Memory B cell (primary cell): Measurements from ENCODE around the gene CLIC1.
"Not testable (repeated sequence)": the region's sequence is repeated elsewhere in the genome, so short reads cannot be mapped to it uniquely, and the experiment has no call there.

Source experiments
- ATAC-seq: fragments of 150-1000 bp; cut with Tn5 transposase; 2 replicates; pipeline ENCODE4 v1.10.0; 2021; ENCODE audit warnings: low read depth, mild to moderate bottlenecking, moderate library complexity
- DNase-seq, 2 donors: peaks; one replicate each; pipeline ENCODE4 v3.0.0; 2022; ENCODE audit warnings: low spot score in 2 of 2
- H3K27ac Mint-ChIP-seq: one replicate; pipeline ENCODE4 v1.8.0; 2022; ENCODE audit warnings: mild to moderate bottlenecking, moderate library complexity, mixed read lengths
- H3K27me3 Mint-ChIP-seq: one replicate; pipeline ENCODE4 v1.8.0; 2022; ENCODE audit warnings: mixed read lengths
- H3K36me3 Mint-ChIP-seq: one replicate; pipeline ENCODE4 v1.8.0; 2022; ENCODE audit warnings: mild to moderate bottlenecking, mixed read lengths
- H3K4me1 Mint-ChIP-seq: one replicate; pipeline ENCODE4 v1.8.0; 2022; ENCODE audit warnings: mixed read lengths
- H3K4me3 Mint-ChIP-seq: one replicate; pipeline ENCODE4 v1.8.0; 2022; ENCODE audit warnings: mild to moderate bottlenecking, moderate library complexity, mixed read lengths
- H3K9me3 Mint-ChIP-seq: one replicate; pipeline ENCODE4 v1.8.0; 2022; ENCODE audit warnings: mixed read lengths

Gene CLIC1

GRCh38 chr6:31715022-31715958, 21.0 kb downstream of the CLIC1 start, which contains the start of gene LY6G6D:
TSS of gene LY6G6D (plus strand) at chr6:31715348. CDS start at chr6:31715356, 8 bp downstream.
- no peak for ATAC-seq
- Mint-ChIP-seq H3K9me3 (no peaks in the 10 kb centered on the region), H3K36me3 (no peaks in the 10 kb centered on the region), H3K27me3 (no peaks in the 10 kb centered on the region), H3K4me3 (no peak within 1 kb of the TSS), H3K27ac (no peak within 1 kb of the TSS), H3K4me1 (peaks cover 12% of the 10 kb centered on the region)
- no peak for DNase-seq

- ATAC-seq (no peak), DNase-seq (no peak)
- no peaks in the 10 kb centered on the region for H3K27me3 Mint-ChIP-seq
- H3K4me3 Mint-ChIP-seq: no peak overlapping the region
- no peaks in the 10 kb centered on the region for H3K36me3 Mint-ChIP-seq
- no peaks in the 10 kb centered on the region for H3K9me3 Mint-ChIP-seq
- peaks cover 12% of the 10 kb centered on the region for H3K4me1 Mint-ChIP-seq
- H3K27ac Mint-ChIP-seq: no peak overlapping the region
Observed at GRCh38 chr6:31713991-31714684, 22.2 kb downstream of the CLIC1 start.

- ATAC-seq (no peak), DNase-seq (no peak)
- Mint-ChIP-seq H3K4me3 (no peak overlapping the region), H3K4me1 (peaks cover 12% of the 10 kb centered on the region), H3K27me3 (no peaks in the 10 kb centered on the region), H3K9me3 (no peaks in the 10 kb centered on the region), H3K36me3 (no peaks in the 10 kb centered on the region), H3K27ac (no peak overlapping the region)
Observed at GRCh38 chr6:31713465-31713864, 22.9 kb downstream of the CLIC1 start.

- Mint-ChIP-seq H3K27me3 (no peaks in the 10 kb centered on the region), H3K9me3 (no peaks in the 10 kb centered on the region), H3K4me3 (no peak overlapping the region), H3K36me3 (no peaks in the 10 kb centered on the region), H3K4me1 (peaks cover 12% of the 10 kb centered on the region), H3K27ac (no peak overlapping the region)
- ATAC-seq (peak; percentile 98), DNase-seq (peak in 1 of 2 donors; percentile 30)
Observed at GRCh38 chr6:31712296-31712695, 24.0 kb downstream of the CLIC1 start.

GRCh38 chr6:31711233-31711632, 25.1 kb downstream of the CLIC1 start:
- ATAC-seq (no peak), DNase-seq (no peak)
- Mint-ChIP-seq H3K9me3 (no peaks in the 10 kb centered on the region), H3K27ac (no peak overlapping the region), H3K36me3 (no peaks in the 10 kb centered on the region), H3K4me1 (peaks cover 12% of the 10 kb centered on the region), H3K27me3 (no peaks in the 10 kb centered on the region), H3K4me3 (no peak overlapping the region)

- H3K9me3 Mint-ChIP-seq: no peaks in the 10 kb centered on the region
- H3K4me1 Mint-ChIP-seq: peaks cover 12% of the 10 kb centered on the region
- ATAC-seq (no peak), DNase-seq (no peak)
- H3K36me3 Mint-ChIP-seq: no peaks in the 10 kb centered on the region
- peak overlapping the region; percentile 52 for H3K4me3 Mint-ChIP-seq
- H3K27ac Mint-ChIP-seq: no peak overlapping the region
- H3K27me3 Mint-ChIP-seq: no peaks in the 10 kb centered on the region
Observed at GRCh38 chr6:31710523-31711219, 25.7 kb downstream of the CLIC1 start.

GRCh38 chr6:31709157-31709556, 27.2 kb downstream of the CLIC1 start:
- not testable (repeated sequence) for H3K4me3 Mint-ChIP-seq, ATAC-seq, H3K9me3 Mint-ChIP-seq, H3K27ac Mint-ChIP-seq, DNase-seq, H3K27me3 Mint-ChIP-seq, H3K36me3 Mint-ChIP-seq
- peaks cover 12% of the 10 kb centered on the region for H3K4me1 Mint-ChIP-seq

- H3K9me3 Mint-ChIP-seq: no peaks in the 10 kb centered on the region
- ATAC-seq: no peak
- no peaks in the 10 kb centered on the region for H3K27me3 Mint-ChIP-seq
- H3K4me3 Mint-ChIP-seq: no peak overlapping the region
- no peak overlapping the region for H3K27ac Mint-ChIP-seq
- no peaks in the 10 kb centered on the region for H3K36me3 Mint-ChIP-seq
- peaks cover 14% of the 10 kb centered on the region for H3K4me1 Mint-ChIP-seq
- DNase-seq: no peak
Observed at GRCh38 chr6:31708224-31708623, 28.1 kb downstream of the CLIC1 start.

- ATAC-seq: no peak
- H3K36me3 Mint-ChIP-seq: no peaks in the 10 kb centered on the region
- no peak overlapping the region for H3K4me3 Mint-ChIP-seq
- DNase-seq: no peak
- H3K9me3 Mint-ChIP-seq: no peaks in the 10 kb centered on the region
- no peaks in the 10 kb centered on the region for H3K27me3 Mint-ChIP-seq
- H3K27ac Mint-ChIP-seq: no peak overlapping the region
- H3K4me1 Mint-ChIP-seq: peaks cover 14% of the 10 kb centered on the region
Observed at GRCh38 chr6:31707701-31708100, 28.6 kb downstream of the CLIC1 start.

GRCh38 chr6:31706599-31706998, 29.7 kb downstream of the CLIC1 start, which contains the start of gene LY6G6F:
TSS of gene LY6G6F (plus strand) at chr6:31706866. CDS start at chr6:31706907, 41 bp downstream.
- H3K4me1 Mint-ChIP-seq: peaks cover 19% of the 10 kb centered on the region
- DNase-seq: no peak
- no peak within 1 kb of the TSS for H3K4me3 Mint-ChIP-seq
- no peak for ATAC-seq
- H3K27me3 Mint-ChIP-seq: no peaks in the 10 kb centered on the region
- no peaks in the 10 kb centered on the region for H3K36me3 Mint-ChIP-seq
- no peak within 1 kb of the TSS for H3K27ac Mint-ChIP-seq
- no peaks in the 10 kb centered on the region for H3K9me3 Mint-ChIP-seq

GRCh38 chr6:31705931-31706330, 30.4 kb downstream of the CLIC1 start:
- Mint-ChIP-seq H3K27ac (no peak overlapping the region), H3K4me1 (peaks cover 22% of the 10 kb centered on the region), H3K9me3 (no peaks in the 10 kb centered on the region), H3K27me3 (no peaks in the 10 kb centered on the region), H3K36me3 (no peaks in the 10 kb centered on the region), H3K4me3 (no peak overlapping the region)
- no peak for DNase-seq
- ATAC-seq: no peak

- H3K36me3 Mint-ChIP-seq: no peaks in the 10 kb centered on the region
- DNase-seq (peak; percentile 93 to 95), ATAC-seq (peak; percentile 95)
- no peaks in the 10 kb centered on the region for H3K9me3 Mint-ChIP-seq
- H3K4me1 Mint-ChIP-seq: peaks cover 17% of the 10 kb centered on the region
- H3K4me3 Mint-ChIP-seq: peak within 1 kb of the TSS; percentile 99
- no peaks in the 10 kb centered on the region for H3K27me3 Mint-ChIP-seq
- peak within 1 kb of the TSS; percentile 97 for H3K27ac Mint-ChIP-seq
Observed at GRCh38 chr6:31702819-31703716, 33.3 kb downstream of the CLIC1 start, which contains the start of gene ABHD16A. TSS of gene ABHD16A (minus strand) at chr6:31703324. CDS start at chr6:31703281, 43 bp downstream.

GRCh38 chr6:31702405-31702818, 33.9 kb downstream of the CLIC1 start:
- Mint-ChIP-seq H3K9me3 (no peaks in the 10 kb centered on the region), H3K27ac (peak overlapping the region; percentile 97), H3K4me1 (peaks cover 21% of the 10 kb centered on the region), H3K27me3 (no peaks in the 10 kb centered on the region), H3K4me3 (peak overlapping the region; percentile 99), H3K36me3 (peaks cover 3% of the 10 kb centered on the region)
- ATAC-seq: no peak
- DNase-seq: no peak
